DOHH2 (cell line): ENCODE measurements around the gene FGGY.

Source experiments
- H3F3A ChIP-seq: fragments of 200-600 bp; sonication (generic), shearing (Covaris generic); 2 replicates; pipeline ENCODE4 v1.6.0; 2016; ENCODE audit warnings: antibody characterized with exemption, mild to moderate bottlenecking; ENCODE audit not compliant: control insufficient read depth, insufficient read depth
- H3K27ac ChIP-seq: fragments of 200-600 bp; sonication (generic); 2 replicates; pipeline ENCODE4 v1.5.1; 2014; ENCODE audit warnings: low read depth, mild to moderate bottlenecking, low read length, moderate library complexity
- H3K27me3 ChIP-seq: fragments of 200-600 bp; sonication (generic); 2 replicates; pipeline ENCODE4 v1.6.1; 2014; ENCODE audit warnings: mild to moderate bottlenecking, low read length, mixed read lengths; ENCODE audit not compliant: control insufficient read depth
- H3K36me3 ChIP-seq: fragments of 200-600 bp; sonication (generic); 2 replicates; pipeline ENCODE4 v1.6.1; 2014; ENCODE audit warnings: mild to moderate bottlenecking, low read length, moderate library complexity, mixed read lengths; ENCODE audit not compliant: control insufficient read depth
- H3K4me1 ChIP-seq: fragments of 200-600 bp; sonication (generic); 2 replicates; pipeline ENCODE4 v1.6.1; 2014; ENCODE audit warnings: mild to moderate bottlenecking, low read length, mixed read lengths; ENCODE audit not compliant: control insufficient read depth
- H3K4me2 ChIP-seq: fragments of 200-600 bp; sonication (generic); 2 replicates; pipeline ENCODE4 v1.6.0; 2014; ENCODE audit warnings: mild to moderate bottlenecking, low read length, moderate library complexity
- H3K4me3 ChIP-seq: fragments of 200-600 bp; sonication (generic); 2 replicates; pipeline ENCODE4 v1.5.1; 2014; ENCODE audit warnings: mild to moderate bottlenecking, low read length, mixed read lengths
- H3K79me2 ChIP-seq: fragments of 200-600 bp; sonication (generic); 2 replicates; pipeline ENCODE4 v1.6.1; 2014; ENCODE audit warnings: mild to moderate bottlenecking, low read length, mixed read lengths; ENCODE audit not compliant: control insufficient read depth
- H3K9me2 ChIP-seq: fragments of 200-600 bp; sonication (generic); replicated peaks from 2 replicates; pipeline ENCODE4 v1.6.1; 2014; ENCODE audit warnings: mild to moderate bottlenecking, low read length, mixed read lengths; ENCODE audit not compliant: control insufficient read depth
- H3K9me3 ChIP-seq: fragments of 200-600 bp; sonication (generic); 2 replicates; pipeline ENCODE4 v1.6.1; 2014; ENCODE audit warnings: antibody characterized with exemption, low read length, mixed read lengths; ENCODE audit not compliant: control insufficient read depth, insufficient read depth
- H4K20me1 ChIP-seq: fragments of 200-600 bp; sonication (generic); 2 replicates; pipeline ENCODE4 v1.6.0; 2014; ENCODE audit warnings: low read depth, mild to moderate bottlenecking, antibody characterized with exemption, low read length, moderate library complexity; ENCODE audit not compliant: control insufficient read depth, insufficient read depth
- CTCF ChIP-seq: fragments of 200-600 bp; sonication (generic); IDR thresholded peaks from one replicate; pipeline ENCODE4 v1.5.1; 2014; ENCODE audit warnings: antibody characterized with exemption, mild to moderate bottlenecking, low read depth, low read length; ENCODE audit not compliant: poor library complexity, severe bottlenecking
- EZH2phosphoT487 ChIP-seq: fragments of 200-600 bp; sonication (generic); IDR thresholded peaks from 2 replicates; pipeline ENCODE4 v1.6.1; 2017; ENCODE audit warnings: borderline replicate concordance, mild to moderate bottlenecking, antibody characterized with exemption, low read length, moderate library complexity, mixed read lengths

Gene FGGY

GRCh38 chr1:59272507-59272906 lies 24.4 kb upstream of the FGGY start:
- Histone ChIP-seq H3K79me2 (no peaks in the 10 kb centered on the region), H3K4me2 (no peak overlapping the region), H3K27me3 (no peaks in the 10 kb centered on the region), H3K9me2 (no peaks in the 10 kb centered on the region), H3K36me3 (no peaks in the 10 kb centered on the region), H4K20me1 (no peaks in the 10 kb centered on the region), H3K27ac (no peak overlapping the region), H3K4me3 (no peak overlapping the region), H3K9me3 (no peaks in the 10 kb centered on the region), H3F3A (no peaks in the 10 kb centered on the region), H3K4me1 (peaks cover 16% of the 10 kb centered on the region)
- TF ChIP-seq EZH2phosphoT487 (no peak), CTCF (no peak)

GRCh38 chr1:59276439-59276851 lies 20.4 kb upstream of the FGGY start:
- Histone ChIP-seq H3K27ac (no peak overlapping the region), H3K4me1 (peaks cover 11% of the 10 kb centered on the region), H3K9me2 (no peaks in the 10 kb centered on the region), H3K9me3 (no peaks in the 10 kb centered on the region), H3F3A (no peaks in the 10 kb centered on the region), H3K4me3 (no peak overlapping the region), H3K79me2 (no peaks in the 10 kb centered on the region), H3K36me3 (no peaks in the 10 kb centered on the region), H3K4me2 (no peak overlapping the region), H4K20me1 (no peaks in the 10 kb centered on the region), H3K27me3 (no peaks in the 10 kb centered on the region)
- no peak for TF ChIP-seq EZH2phosphoT487

- H3K27me3 ChIP-seq: peaks cover 3% of the 10 kb centered on the region; the same call in 1 of the 2 replicates
- H3F3A ChIP-seq: no peaks in the 10 kb centered on the region
- H3K27ac ChIP-seq: no peak overlapping the region
- H3K4me2 ChIP-seq: no peak overlapping the region
- no peaks in the 10 kb centered on the region for H4K20me1 ChIP-seq
- H3K9me3 ChIP-seq: no peaks in the 10 kb centered on the region
- H3K9me2 ChIP-seq: no peaks in the 10 kb centered on the region
- TF ChIP-seq CTCF (no peak), EZH2phosphoT487 (no peak)
- H3K79me2 ChIP-seq: no peaks in the 10 kb centered on the region
- H3K4me1 ChIP-seq: no peaks in the 10 kb centered on the region
- H3K4me3 ChIP-seq: no peak overlapping the region
- no peaks in the 10 kb centered on the region for H3K36me3 ChIP-seq
Measured at GRCh38 chr1:59278780-59279354, 18.0 kb upstream of the FGGY start.

GRCh38 chr1:59279645-59280044 lies 17.2 kb upstream of the FGGY start:
- no peaks in the 10 kb centered on the region for H4K20me1 ChIP-seq
- no peaks in the 10 kb centered on the region for H3K9me3 ChIP-seq
- no peaks in the 10 kb centered on the region for H3K36me3 ChIP-seq
- H3K4me1 ChIP-seq: no peaks in the 10 kb centered on the region
- no peaks in the 10 kb centered on the region for H3F3A ChIP-seq
- H3K4me2 ChIP-seq: no peak overlapping the region
- no peaks in the 10 kb centered on the region for H3K79me2 ChIP-seq
- no peaks in the 10 kb centered on the region for H3K9me2 ChIP-seq
- H3K4me3 ChIP-seq: no peak overlapping the region
- peaks cover 5% of the 10 kb centered on the region; the same call in 1 of the 2 replicates for H3K27me3 ChIP-seq
- H3K27ac ChIP-seq: no peak overlapping the region
- no peak for TF ChIP-seq EZH2phosphoT487
- no peak for TF ChIP-seq CTCF
